GM13976 (cell line): ENCODE measurements around the gene SLC28A3.

Experiments
- DNase-seq: peaks from one replicate; pipeline ENCODE4 v3.0.0; 2012; ENCODE audit warnings: low spot score
- CTCF ChIP-seq: IDR thresholded peaks from 2 replicates; pipeline ENCODE4 v1.5.1; 2012; ENCODE audit warnings: borderline replicate concordance, mild to moderate bottlenecking; ENCODE audit not compliant: insufficient read depth; ENCODE audit errors: extremely low read depth, missing control alignments, control extremely low read depth
- in situ Hi-C: fragments of 300-500 bp; cut with MboI; formaldehyde crosslinking; loops from one replicate; pipeline ENCODE4 v1.12.0; 2022; ENCODE audit warnings: low sequenced_read_pairs, mixed read lengths, inconsistent platforms; ENCODE audit not compliant: unreplicated experiment

Gene SLC28A3

DNA sequence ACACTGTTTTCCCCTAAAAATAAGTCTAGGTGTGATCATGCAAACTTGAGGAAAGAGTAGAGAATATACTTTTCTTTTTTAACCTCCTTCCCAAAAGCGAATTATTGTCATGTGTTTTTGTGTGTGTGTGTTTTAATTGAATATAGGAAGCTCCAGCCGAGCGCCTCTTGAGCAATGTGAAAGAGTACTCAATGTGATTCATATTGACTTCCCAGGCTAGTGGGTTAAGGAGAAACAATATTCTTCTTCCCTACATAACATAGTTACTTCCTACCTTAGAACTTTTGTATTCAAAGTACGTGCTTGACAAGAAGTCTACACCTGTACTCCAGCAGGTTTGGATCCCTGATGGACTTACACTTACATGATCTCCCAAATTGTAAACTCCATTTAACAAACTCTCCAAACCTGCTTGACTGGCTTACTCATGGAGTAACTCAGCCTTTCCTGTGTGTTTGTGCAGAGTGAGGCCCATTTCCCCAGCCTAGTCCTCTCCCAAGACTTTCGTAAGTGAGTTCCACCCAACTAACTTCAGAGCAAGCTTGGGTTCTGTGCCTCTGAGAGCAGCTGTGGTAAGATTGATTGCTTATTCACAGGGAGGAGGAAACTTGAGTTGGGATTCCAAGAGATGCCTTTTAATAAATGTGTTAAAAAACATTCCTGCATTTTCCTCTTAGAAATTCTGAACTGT lies 9.3 kb downstream of the SLC28A3 start:
- no peak for DNase-seq
- in situ Hi-C loops: no loop called here
- no peak for TF ChIP-seq CTCF

- in situ Hi-C loops: no loop called here
- no peak for DNase-seq
- TF ChIP-seq CTCF: no peak
Measured at GRCh38 chr9:84330246-84330645, 10.3 kb downstream of the SLC28A3 start.

- in situ Hi-C loops: no loop called here
- DNase-seq: no peak
- no peak for TF ChIP-seq CTCF
Measured at GRCh38 chr9:84327184-84327583, 13.4 kb downstream of the SLC28A3 start.

- no peak for TF ChIP-seq CTCF
- in situ Hi-C loops: no loop called here
- no peak for DNase-seq
Measured at GRCh38 chr9:84325347-84325973, 15.1 kb downstream of the SLC28A3 start.

GRCh38 chr9:84324811-84325210 lies 15.7 kb downstream of the SLC28A3 start:
- no peak for TF ChIP-seq CTCF
- in situ Hi-C loops: no loop called here
- no peak for DNase-seq

- in situ Hi-C loops: no loop called here
- DNase-seq: no peak
- TF ChIP-seq CTCF: no peak
Measured at GRCh38 chr9:84323858-84324257, 16.7 kb downstream of the SLC28A3 start.
